ES-I3 (cell line): Measurements from ENCODE around the gene CLEC7A.

Experiments used
- H3K36me3 ChIP-seq: 2 replicates; pipeline ENCODE4 v1.6.1; 2013; ENCODE audit warnings: mild to moderate bottlenecking, low read length, control low read depth, moderate library complexity; ENCODE audit not compliant: insufficient read depth
- H3K4me1 ChIP-seq: 2 replicates; pipeline ENCODE4 v1.6.1; 2013; ENCODE audit warnings: mild to moderate bottlenecking, control low read depth, low read length; ENCODE audit not compliant: insufficient read depth
- H3K9ac ChIP-seq: 2 replicates; pipeline ENCODE4 v1.6.1; 2013; ENCODE audit warnings: low read depth, mild to moderate bottlenecking, low read length, moderate library complexity
- H3K9me3 ChIP-seq: 2 replicates; pipeline ENCODE4 v1.6.1; 2013; ENCODE audit warnings: mild to moderate bottlenecking, low read length, moderate library complexity; ENCODE audit not compliant: control insufficient read depth, insufficient read depth

The CLEC7A gene

DNA sequence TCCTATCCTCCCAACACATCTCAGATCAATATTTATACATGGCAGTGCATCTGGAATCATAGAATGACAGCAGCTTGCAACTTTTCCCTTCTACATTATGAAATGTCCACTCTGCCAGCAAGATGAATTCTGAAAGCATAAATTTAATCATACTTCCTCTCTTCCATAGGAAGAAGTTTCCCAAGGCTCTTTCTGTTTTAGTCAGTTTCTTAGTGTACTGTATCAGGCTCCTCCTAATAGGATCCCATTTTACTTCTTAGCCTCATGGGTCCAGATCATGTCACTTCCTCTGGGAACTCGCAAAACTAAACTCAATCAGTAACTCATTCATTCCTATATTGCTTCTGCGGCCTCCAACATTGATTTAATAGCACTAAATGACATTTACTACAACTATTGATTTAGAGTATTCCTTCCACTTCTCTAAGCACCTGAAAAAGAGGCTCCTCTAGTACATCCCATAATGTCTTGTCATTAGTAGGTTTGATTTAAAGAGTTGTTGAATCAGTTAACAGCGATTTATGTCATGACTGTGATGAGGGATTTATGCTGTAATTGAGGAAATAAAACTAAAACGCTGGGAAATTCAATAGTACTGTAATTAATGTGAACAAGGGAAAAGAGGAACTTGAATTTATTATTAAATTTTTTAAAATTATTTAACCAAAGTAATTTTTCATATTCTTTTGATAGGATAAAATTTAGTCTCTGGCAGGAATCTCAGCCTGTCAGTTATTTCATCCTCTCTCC, 35.2 kb downstream of the CLEC7A start:
- H3K9me3 ChIP-seq = no peaks in the 10 kb centered on the region
- H3K36me3 ChIP-seq = no peaks in the 10 kb centered on the region
- peaks cover 10% of the 10 kb centered on the region for H3K4me1 ChIP-seq
- H3K9ac ChIP-seq = no peak overlapping the region

- peaks cover 10% of the 10 kb centered on the region for H3K4me1 ChIP-seq
- H3K36me3 ChIP-seq = no peaks in the 10 kb centered on the region
- no peaks in the 10 kb centered on the region; the same call in 1 of the 2 replicates for H3K9me3 ChIP-seq
- no peak overlapping the region for H3K9ac ChIP-seq
These were observed 40.8 kb downstream of the CLEC7A start for GRCh38 chr12:10088955-10089900.

DNA sequence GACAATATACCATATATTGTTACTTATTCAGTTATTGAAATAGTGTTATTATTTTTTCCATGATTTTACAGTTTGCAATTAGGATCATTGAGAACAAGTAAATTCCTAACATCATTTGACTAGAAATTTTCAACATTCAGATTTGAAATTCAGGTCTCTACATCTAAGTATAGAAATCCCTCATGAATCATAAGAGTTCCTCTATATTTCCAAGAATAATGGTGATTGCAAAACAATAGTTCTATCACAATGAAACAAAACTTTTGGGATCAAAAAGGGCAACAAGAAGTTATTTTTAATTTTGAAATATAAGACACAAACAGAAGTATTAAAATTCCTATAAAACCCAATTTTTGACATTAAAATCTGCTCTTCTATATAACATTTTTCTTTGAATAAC, 42.0 kb downstream of the CLEC7A start:
- peaks cover 10% of the 10 kb centered on the region for H3K4me1 ChIP-seq
- no peaks in the 10 kb centered on the region for H3K36me3 ChIP-seq
- no peaks in the 10 kb centered on the region; the same call in 1 of the 2 replicates for H3K9me3 ChIP-seq
- no peak overlapping the region for H3K9ac ChIP-seq

DNA sequence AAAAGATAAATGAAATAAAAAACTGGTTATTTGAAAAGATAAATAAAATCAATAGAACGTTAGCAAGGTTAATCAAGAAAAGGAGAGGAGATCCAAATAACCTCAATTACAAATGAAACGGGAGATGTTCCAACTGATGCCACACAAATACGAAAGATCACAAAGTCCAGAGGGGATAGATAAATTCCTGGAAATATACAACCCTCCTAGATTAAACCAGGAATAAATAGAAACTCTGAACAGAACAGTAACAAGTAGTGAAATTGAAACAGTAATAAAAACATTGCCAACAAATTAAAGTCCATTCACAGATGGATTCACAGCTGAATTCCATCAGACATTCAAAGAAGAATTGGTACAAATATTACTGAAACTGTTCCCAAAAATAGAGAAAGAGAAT, 43.6 kb downstream of the CLEC7A start:
- Histone ChIP-seq H3K36me3 (no peaks in the 10 kb centered on the region), H3K9me3 (no peaks in the 10 kb centered on the region; the same call in 1 of the 2 replicates), H3K4me1 (peaks cover 10% of the 10 kb centered on the region), H3K9ac (no peak overlapping the region)

GRCh38 chr12:10084733-10085132, 45.3 kb downstream of the CLEC7A start:
- Histone ChIP-seq H3K9ac (no peak overlapping the region), H3K4me1 (peaks cover 7% of the 10 kb centered on the region), H3K36me3 (no peaks in the 10 kb centered on the region)

DNA sequence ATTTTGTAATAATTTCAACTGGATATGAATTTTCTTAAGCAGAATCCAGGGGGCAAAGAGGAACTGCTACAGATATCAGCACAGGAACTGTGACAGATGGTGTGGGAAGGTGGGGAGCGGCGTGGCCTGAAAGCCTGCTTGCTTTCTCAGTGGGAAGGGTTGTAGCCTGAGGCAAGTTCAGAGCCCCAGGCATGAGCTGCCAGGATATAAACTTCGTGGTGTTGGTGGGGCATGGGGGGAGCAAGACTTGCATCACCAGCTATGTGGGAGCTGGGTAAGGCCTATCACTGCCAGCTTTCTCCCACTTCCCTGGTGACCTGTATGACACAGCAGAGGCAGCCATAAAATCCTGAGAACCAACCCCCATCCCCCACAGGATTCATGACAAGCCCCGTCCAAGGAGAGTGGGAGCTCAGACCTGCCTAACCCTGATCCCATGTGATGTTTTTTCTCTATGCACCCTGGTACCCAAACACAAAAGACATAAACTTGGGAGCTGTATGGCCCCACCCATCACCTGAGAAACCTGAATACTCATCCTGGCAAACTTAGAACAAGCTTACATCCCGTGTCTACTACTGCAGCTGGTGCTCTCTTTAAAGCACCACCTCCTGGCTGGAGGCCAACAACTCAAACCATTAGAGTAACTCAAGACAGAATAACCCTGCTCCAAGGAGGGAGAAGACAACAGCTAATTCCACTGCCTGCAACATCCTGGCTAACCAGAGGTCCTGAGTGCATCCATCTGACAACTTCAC, 47.7 kb downstream of the CLEC7A start:
- no peaks in the 10 kb centered on the region; the same call in 1 of the 2 replicates for H3K9me3 ChIP-seq
- no peak overlapping the region for H3K9ac ChIP-seq
- no peaks in the 10 kb centered on the region for H3K4me1 ChIP-seq
- no peaks in the 10 kb centered on the region for H3K36me3 ChIP-seq

More at GRCh38 chr12:10084733-10085132, 45.3 kb downstream of the CLEC7A start:
- H3K9me3 ChIP-seq = no peaks in the 10 kb centered on the region; the same call in 1 of the 2 replicates

- Histone ChIP-seq H3K9ac (no peak overlapping the region), H3K4me1 (no peaks in the 10 kb centered on the region), H3K9me3 (no peaks in the 10 kb centered on the region), H3K36me3 (no peaks in the 10 kb centered on the region)
These were observed 54.5 kb downstream of the CLEC7A start for GRCh38 chr12:10075451-10075850.

DNA sequence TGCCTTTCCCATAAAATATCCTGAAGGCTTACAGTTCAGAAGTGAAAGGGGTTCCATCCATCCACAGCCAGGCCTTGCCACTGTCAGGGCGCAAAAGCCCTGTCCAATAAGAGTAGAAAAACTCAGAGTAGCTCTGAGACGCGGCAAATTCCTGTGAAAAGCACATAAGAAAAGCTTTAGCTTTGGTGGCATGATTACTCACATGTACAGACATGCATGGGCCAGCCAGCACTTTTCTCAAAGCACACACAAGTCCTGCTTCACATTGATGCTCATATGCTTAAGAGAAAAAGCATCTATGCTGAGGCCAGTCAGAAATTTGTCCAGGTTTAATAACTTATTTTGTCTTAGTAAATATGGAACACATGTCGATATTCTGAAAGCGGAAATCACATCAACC, 56.7 kb downstream of the CLEC7A start:
- Histone ChIP-seq H3K9ac (no peak overlapping the region), H3K9me3 (no peaks in the 10 kb centered on the region)

DNA sequence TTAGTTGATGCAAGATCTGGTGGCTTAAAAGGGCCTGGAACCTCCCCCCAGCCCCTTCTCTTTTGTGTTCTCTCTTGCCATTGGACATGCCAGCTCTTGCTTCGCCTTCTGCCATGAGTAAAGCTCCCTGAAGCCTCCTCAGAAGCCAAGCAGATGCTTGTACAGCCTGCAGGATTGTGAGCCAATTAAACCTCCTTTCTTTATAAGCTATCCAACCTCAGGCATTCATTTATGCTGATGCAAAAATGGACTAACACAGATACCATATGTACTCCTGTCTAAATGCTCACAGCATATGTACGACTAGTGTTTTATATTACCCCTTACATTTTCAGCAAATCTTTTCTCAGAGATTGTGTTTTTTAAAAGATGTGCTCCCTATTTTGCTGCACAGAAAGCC, 57.9 kb downstream of the CLEC7A start:
- H3K9me3 ChIP-seq = no peaks in the 10 kb centered on the region
- H3K4me1 ChIP-seq = no peaks in the 10 kb centered on the region
- H3K36me3 ChIP-seq = no peaks in the 10 kb centered on the region
- no peak overlapping the region for H3K9ac ChIP-seq

More for the DNA sequence above, 56.7 kb downstream of the CLEC7A start:
- Histone ChIP-seq H3K36me3 (no peaks in the 10 kb centered on the region), H3K4me1 (no peaks in the 10 kb centered on the region)

DNA sequence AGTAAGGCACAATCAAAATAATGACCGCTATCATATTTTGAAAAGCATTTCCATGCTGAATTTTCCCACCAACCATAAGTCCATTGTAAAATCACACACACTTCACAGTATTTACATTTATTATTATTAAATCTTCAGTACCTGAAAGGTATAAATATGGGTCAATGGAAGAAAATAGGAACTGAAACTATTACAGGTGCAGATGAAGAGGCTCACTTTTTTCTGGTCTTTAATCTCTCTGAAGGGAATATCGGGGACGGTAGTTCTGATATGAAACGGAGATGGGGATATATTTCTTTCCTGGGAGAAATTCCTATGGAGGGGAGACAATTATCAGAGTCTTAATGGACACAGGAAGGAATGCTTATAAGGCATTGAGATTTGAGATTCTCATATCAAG, 59.6 kb downstream of the CLEC7A start:
- H3K9ac ChIP-seq = no peak overlapping the region
- H3K4me1 ChIP-seq = 0 out of 2 replicates have a peak, but pooled peaks cover under 1% of the 10 kb centered on the region
- no peaks in the 10 kb centered on the region for H3K36me3 ChIP-seq
- H3K9me3 ChIP-seq = no peaks in the 10 kb centered on the region

DNA sequence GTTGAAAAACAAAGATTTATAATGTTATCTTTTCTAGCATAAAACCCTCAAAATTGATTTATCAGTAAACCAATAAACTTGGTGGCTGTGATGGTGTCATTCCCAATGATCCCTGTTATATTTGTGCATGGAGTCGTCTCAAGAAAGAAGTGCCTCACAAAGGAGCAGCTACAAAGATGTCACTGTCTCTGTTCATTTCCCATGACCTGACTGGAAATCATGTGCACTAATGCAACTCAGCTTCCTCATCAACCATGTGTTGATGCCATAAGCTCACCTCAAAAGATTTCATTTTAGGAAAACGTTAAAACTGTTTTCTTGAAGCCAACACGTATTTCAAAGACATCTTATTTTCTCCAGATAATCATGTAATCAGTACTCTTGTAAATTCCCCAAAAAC, 60.0 kb downstream of the CLEC7A start:
- Histone ChIP-seq H3K9ac (no peak overlapping the region), H3K36me3 (no peaks in the 10 kb centered on the region), H3K9me3 (no peaks in the 10 kb centered on the region), H3K4me1 (0 out of 2 replicates have a peak, but pooled peaks cover 5% of the 10 kb centered on the region)

DNA sequence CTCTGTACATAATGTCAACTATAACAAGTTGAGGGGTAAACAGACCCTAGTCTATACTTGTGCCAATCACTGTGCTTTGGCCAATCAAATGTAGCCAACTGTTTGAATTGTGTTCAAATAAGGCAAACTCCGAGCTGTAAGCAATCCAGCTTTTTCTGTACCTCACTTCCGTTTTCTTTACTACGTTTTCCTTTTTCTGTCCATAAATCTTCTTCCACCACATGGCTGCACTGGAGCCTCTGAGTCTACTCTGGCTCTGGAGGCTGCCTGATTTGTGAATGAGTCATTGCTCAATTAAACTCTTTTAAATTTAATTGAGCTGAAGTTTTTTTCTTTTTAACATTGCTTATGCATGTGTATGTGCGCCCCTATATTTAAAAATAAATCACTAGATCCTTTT, 60.9 kb downstream of the CLEC7A start:
- H3K9ac ChIP-seq = no peak overlapping the region
- H3K9me3 ChIP-seq = no peaks in the 10 kb centered on the region
- H3K4me1 ChIP-seq = 0 out of 2 replicates have a peak, but pooled peaks cover 5% of the 10 kb centered on the region
- no peaks in the 10 kb centered on the region for H3K36me3 ChIP-seq

GRCh38 chr12:10068644-10069043, 61.4 kb downstream of the CLEC7A start:
- Histone ChIP-seq H3K4me1 (0 out of 2 replicates have a peak, but pooled peaks cover 5% of the 10 kb centered on the region), H3K9ac (no peak overlapping the region), H3K9me3 (no peaks in the 10 kb centered on the region), H3K36me3 (no peaks in the 10 kb centered on the region)

DNA sequence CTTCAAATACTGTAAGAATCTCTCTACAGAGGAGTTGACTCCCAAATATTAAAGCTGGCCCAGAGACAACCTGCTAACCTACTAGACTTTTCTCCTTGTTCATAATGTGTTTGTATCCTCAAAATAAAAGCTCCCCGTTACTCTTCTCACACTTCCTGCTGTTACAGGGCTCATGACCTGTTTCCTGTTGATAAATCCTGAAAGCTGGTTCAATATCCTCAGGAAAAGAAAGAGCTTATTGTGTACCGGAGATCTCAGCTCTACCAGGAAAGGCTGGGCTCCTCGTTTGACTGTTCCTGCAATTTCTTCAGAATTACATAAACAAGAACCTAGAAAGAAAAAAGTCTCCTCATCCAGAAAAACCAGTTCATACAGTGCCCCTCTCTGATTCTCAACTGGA, 62.1 kb downstream of the CLEC7A start:
- H3K9me3 ChIP-seq = no peaks in the 10 kb centered on the region
- H3K36me3 ChIP-seq = no peaks in the 10 kb centered on the region
- no peak overlapping the region for H3K9ac ChIP-seq
- H3K4me1 ChIP-seq = 0 out of 2 replicates have a peak, but pooled peaks cover 5% of the 10 kb centered on the region
